Neural cell (in vitro differentiated cells): ENCODE measurements around the gene PRELID3B. TPM values are rescaled to one million over a fixed set of nuclear protein-coding genes. Genes with fewer than 3 reads are reported as not detected.

ENCODE experiments used
- H2AFZ ChIP-seq: fragments of 200-600, 300-800 bp; sonication (generic), shearing (Covaris generic); 2 replicates; pipeline ENCODE4 v1.6.0; 2014; ENCODE audit warnings: low read depth, mild to moderate bottlenecking, antibody characterized with exemption, low read length, moderate library complexity
- H3F3A ChIP-seq: fragments of 200-600 bp; shearing (Covaris generic); 2 replicates; pipeline ENCODE4 v1.6.1; 2016; ENCODE audit warnings: mild to moderate bottlenecking, moderate library complexity, mixed read lengths, antibody characterized with exemption, low read length; ENCODE audit not compliant: insufficient read depth, poor library complexity, severe bottlenecking
- H3K27ac ChIP-seq: fragments of 200-600, 300-800 bp; sonication (generic), shearing (Covaris generic); 2 replicates; pipeline ENCODE4 v1.5.1; 2014; ENCODE audit warnings: mild to moderate bottlenecking, low read length, moderate library complexity
- H3K27me3 ChIP-seq: fragments of 300-800, 200-600 bp; sonication (generic), shearing (Covaris generic); 2 replicates; pipeline ENCODE4 v1.6.0; 2014; ENCODE audit warnings: mild to moderate bottlenecking, low read depth, low read length, moderate library complexity; ENCODE audit not compliant: insufficient read depth
- H3K36me3 ChIP-seq: fragments of 300-800, 200-600 bp; sonication (generic), shearing (Covaris generic); 2 replicates; pipeline ENCODE4 v1.5.1; 2014; ENCODE audit warnings: mild to moderate bottlenecking, antibody characterized with exemption, low read length, moderate library complexity; ENCODE audit not compliant: insufficient read depth
- H3K4me2 ChIP-seq: fragments of 300-800, 200-600 bp; sonication (generic), shearing (Covaris generic); 2 replicates; pipeline ENCODE4 v1.6.0; 2014; ENCODE audit warnings: mild to moderate bottlenecking, low read length
- H3K4me3 ChIP-seq: fragments of 300-800, 200-600 bp; sonication (generic), shearing (Covaris generic); 2 replicates; pipeline ENCODE4 v1.5.1; 2014; ENCODE audit warnings: mild to moderate bottlenecking, low read length, moderate library complexity
- H3K79me2 ChIP-seq: fragments of 200-600 bp; shearing (Covaris generic); replicated peaks from 2 replicates; pipeline ENCODE4 v1.6.0; 2014; ENCODE audit warnings: mild to moderate bottlenecking, low read length, moderate library complexity; ENCODE audit not compliant: insufficient read depth
- H3K9ac ChIP-seq: fragments of 300-800, 200-600 bp; sonication (generic), shearing (Covaris generic); 2 replicates; pipeline ENCODE4 v1.6.1; 2016; ENCODE audit warnings: mild to moderate bottlenecking, low read length, mixed read lengths
- H3K9me2 ChIP-seq: fragments of 200-600 bp; shearing (Covaris generic); 2 replicates; pipeline ENCODE4 v1.6.1; 2016; ENCODE audit warnings: mild to moderate bottlenecking, low read length, mixed read lengths; ENCODE audit not compliant: insufficient read depth
- H3K9me3 ChIP-seq: fragments of 200-600, 300-800 bp; sonication (generic), shearing (Covaris generic); 2 replicates; pipeline ENCODE4 v1.6.1; 2016; ENCODE audit warnings: mild to moderate bottlenecking, mixed run types, low read length, moderate library complexity, mixed read lengths
- H4K20me1 ChIP-seq: fragments of 200-600 bp; shearing (Covaris generic); 2 replicates; pipeline ENCODE4 v1.6.1; 2016; ENCODE audit warnings: mild to moderate bottlenecking, mixed run types; ENCODE audit not compliant: insufficient read depth
- CTCF ChIP-seq: fragments of 450-650 bp; IDR thresholded peaks from 2 replicates; pipeline ENCODE4 v1.5.1; 2014; ENCODE audit warnings: antibody characterized with exemption, mild to moderate bottlenecking, moderate library complexity; ENCODE audit not compliant: poor library complexity, severe bottlenecking
- EP300 ChIP-seq: fragments of 450-650 bp; conservative IDR thresholded peaks from 2 replicates; pipeline ENCODE4 v1.6.1; 2014; ENCODE audit warnings: antibody characterized with exemption, mild to moderate bottlenecking, moderate library complexity; ENCODE audit not compliant: poor library complexity, severe bottlenecking
- EZH2 ChIP-seq: fragments of 200-600, 300-800 bp; shearing (Covaris generic), sonication (generic); IDR thresholded peaks from 2 replicates; pipeline ENCODE4 v1.6.1; 2014; ENCODE audit warnings: antibody characterized with exemption, low read length, borderline replicate concordance, mild to moderate bottlenecking; ENCODE audit not compliant: insufficient read depth, poor library complexity, severe bottlenecking
- MXI1 ChIP-seq: fragments of 450-650 bp; conservative IDR thresholded peaks from 2 replicates; pipeline ENCODE4 v1.6.1; 2014; ENCODE audit warnings: antibody characterized with exemption, mild to moderate bottlenecking; ENCODE audit not compliant: poor library complexity, severe bottlenecking
- POLR2AphosphoS5 ChIP-seq: IDR thresholded peaks from 2 replicates; pipeline ENCODE4 v1.6.1; 2012
- RAD21 ChIP-seq: fragments of 450-650 bp; conservative IDR thresholded peaks from 2 replicates; pipeline ENCODE4 v1.6.1; 2014; ENCODE audit warnings: antibody characterized with exemption, mild to moderate bottlenecking, moderate library complexity
- SMC3 ChIP-seq: fragments of 450-650 bp; conservative IDR thresholded peaks from 2 replicates; pipeline ENCODE4 v1.6.1; 2014; ENCODE audit warnings: antibody characterized with exemption, mild to moderate bottlenecking, moderate library complexity; ENCODE audit not compliant: poor library complexity
- TAF1 ChIP-seq: IDR thresholded peaks from 2 replicates; pipeline ENCODE4 v1.6.1; 2012; ENCODE audit warnings: low read depth
- polyA plus RNA-seq: library from polyadenylated mRNA; depleted of rRNA; stranded (reverse); fragments of >200 nt; gene quantifications from 2 replicates; pipeline ENCODE4 v1.2.3, GENCODE V29; 2014
- TF ChIP-seq, protein P1 (sequence below): IDR thresholded peaks from 2 replicates; pipeline ENCODE4 v1.6.1; 2012; ENCODE audit warnings: borderline replicate concordance

Gene PRELID3B
- polyA plus RNA-seq, 1 donor from 2014 or later: 50.5 TPM

DNA sequence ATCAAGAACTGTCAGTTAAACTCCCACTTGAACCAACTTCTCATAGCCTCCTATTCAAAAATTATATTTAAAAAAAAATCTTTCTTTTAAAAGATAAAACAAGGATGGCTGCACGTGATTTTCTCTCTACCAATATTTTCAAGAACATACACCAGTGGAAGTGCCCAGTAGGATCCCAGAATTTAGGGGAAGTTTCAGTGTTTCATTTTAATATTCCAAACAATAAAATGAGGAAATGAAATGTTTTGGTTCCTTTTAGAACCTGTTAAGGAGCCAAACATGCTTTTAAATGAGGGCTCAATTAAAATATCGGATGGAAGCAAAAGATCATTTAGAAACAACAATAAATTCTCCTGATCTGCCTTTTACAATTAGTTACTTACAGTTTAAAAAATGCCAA is 26.4 kb upstream of the PRELID3B start:
- Histone ChIP-seq H3K9me3 (no peaks in the 10 kb centered on the region), H3K4me2 (no peak overlapping the region), H2AFZ (no peak overlapping the region), H3K79me2 (no peaks in the 10 kb centered on the region), H3F3A (no peaks in the 10 kb centered on the region), H3K36me3 (no peaks in the 10 kb centered on the region), H4K20me1 (no peaks in the 10 kb centered on the region), H3K4me3 (no peak overlapping the region), H3K9ac (no peak overlapping the region), H3K27me3 (no peaks in the 10 kb centered on the region), H3K27ac (no peak overlapping the region), H3K9me2 (no peaks in the 10 kb centered on the region)
- TF ChIP-seq POLR2AphosphoS5: no peak
- no peak for TF ChIP-seq RAD21
- no peak for TF ChIP-seq TAF1
- TF ChIP-seq SMC3: no peak
- no peak for TF ChIP-seq MXI1
- TF ChIP-seq, protein P1, sequence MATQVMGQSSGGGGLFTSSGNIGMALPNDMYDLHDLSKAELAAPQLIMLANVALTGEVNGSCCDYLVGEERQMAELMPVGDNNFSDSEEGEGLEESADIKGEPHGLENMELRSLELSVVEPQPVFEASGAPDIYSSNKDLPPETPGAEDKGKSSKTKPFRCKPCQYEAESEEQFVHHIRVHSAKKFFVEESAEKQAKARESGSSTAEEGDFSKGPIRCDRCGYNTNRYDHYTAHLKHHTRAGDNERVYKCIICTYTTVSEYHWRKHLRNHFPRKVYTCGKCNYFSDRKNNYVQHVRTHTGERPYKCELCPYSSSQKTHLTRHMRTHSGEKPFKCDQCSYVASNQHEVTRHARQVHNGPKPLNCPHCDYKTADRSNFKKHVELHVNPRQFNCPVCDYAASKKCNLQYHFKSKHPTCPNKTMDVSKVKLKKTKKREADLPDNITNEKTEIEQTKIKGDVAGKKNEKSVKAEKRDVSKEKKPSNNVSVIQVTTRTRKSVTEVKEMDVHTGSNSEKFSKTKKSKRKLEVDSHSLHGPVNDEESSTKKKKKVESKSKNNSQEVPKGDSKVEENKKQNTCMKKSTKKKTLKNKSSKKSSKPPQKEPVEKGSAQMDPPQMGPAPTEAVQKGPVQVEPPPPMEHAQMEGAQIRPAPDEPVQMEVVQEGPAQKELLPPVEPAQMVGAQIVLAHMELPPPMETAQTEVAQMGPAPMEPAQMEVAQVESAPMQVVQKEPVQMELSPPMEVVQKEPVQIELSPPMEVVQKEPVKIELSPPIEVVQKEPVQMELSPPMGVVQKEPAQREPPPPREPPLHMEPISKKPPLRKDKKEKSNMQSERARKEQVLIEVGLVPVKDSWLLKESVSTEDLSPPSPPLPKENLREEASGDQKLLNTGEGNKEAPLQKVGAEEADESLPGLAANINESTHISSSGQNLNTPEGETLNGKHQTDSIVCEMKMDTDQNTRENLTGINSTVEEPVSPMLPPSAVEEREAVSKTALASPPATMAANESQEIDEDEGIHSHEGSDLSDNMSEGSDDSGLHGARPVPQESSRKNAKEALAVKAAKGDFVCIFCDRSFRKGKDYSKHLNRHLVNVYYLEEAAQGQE: no peak
- no peak for TF ChIP-seq EP300
- TF ChIP-seq EZH2: no peak
- TF ChIP-seq CTCF: no peak

DNA sequence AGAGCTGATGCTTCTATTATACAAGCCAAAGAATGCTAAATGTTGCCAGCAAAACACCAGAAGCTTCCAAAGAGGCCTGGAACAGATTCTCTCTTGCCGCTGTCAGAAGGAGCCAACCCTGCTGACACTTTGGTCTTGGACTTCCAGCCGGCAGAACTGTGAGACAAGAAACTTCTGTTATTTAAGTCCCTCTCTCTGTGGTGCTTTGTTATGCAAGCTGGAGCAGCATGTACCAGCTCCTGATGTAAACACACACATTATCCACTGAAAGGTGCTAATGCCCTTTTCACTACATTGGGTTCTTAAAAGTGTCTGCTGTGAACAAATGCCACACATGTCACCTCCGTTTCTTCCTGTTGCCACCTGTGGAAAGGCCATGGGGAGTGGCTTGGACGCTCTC is 25.9 kb upstream of the PRELID3B start:
- H3K4me2 ChIP-seq: no peak overlapping the region
- no peak overlapping the region for H2AFZ ChIP-seq
- TF ChIP-seq MXI1: no peak
- H3K27me3 ChIP-seq: no peaks in the 10 kb centered on the region
- no peaks in the 10 kb centered on the region for H3K9me2 ChIP-seq
- no peak overlapping the region for H3K4me3 ChIP-seq
- peak overlapping the region; percentile 2 for H3K9ac ChIP-seq
- no peaks in the 10 kb centered on the region for H3K79me2 ChIP-seq
- no peaks in the 10 kb centered on the region for H3K9me3 ChIP-seq
- H4K20me1 ChIP-seq: no peaks in the 10 kb centered on the region
- H3F3A ChIP-seq: no peaks in the 10 kb centered on the region
- no peaks in the 10 kb centered on the region for H3K36me3 ChIP-seq
- no peak overlapping the region for H3K27ac ChIP-seq

DNA sequence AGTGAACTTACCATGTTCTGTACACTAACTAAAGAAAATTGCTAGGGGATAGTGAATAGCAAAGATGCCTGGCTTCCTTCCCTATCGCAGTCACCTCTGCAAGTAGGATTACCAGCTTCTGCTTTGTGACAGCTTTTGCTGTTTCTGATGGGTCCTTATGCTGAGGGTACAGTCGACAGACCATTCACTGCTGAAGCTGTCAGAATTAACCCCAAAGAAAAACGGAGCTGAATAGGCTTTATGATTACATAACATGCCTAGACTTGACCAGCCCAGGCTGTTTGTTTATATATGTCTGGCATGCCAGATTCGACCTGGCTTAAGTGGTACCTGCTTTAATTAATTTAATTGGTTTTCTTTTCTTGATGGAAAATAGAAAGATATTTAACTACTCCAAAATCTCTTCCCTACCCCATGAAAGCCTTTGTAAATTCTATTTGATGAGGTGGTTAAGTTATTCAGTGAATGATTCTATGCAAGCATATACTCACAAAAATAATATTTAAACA is 21.7 kb upstream of the PRELID3B start:
- Histone ChIP-seq H2AFZ (no peak overlapping the region), H3K27me3 (no peaks in the 10 kb centered on the region), H3K4me2 (no peak overlapping the region), H3K27ac (no peak overlapping the region), H3K79me2 (no peaks in the 10 kb centered on the region), H3K9ac (no peak overlapping the region), H3F3A (no peaks in the 10 kb centered on the region), H3K9me3 (no peaks in the 10 kb centered on the region), H3K4me3 (no peak overlapping the region), H3K9me2 (no peaks in the 10 kb centered on the region), H3K36me3 (no peaks in the 10 kb centered on the region), H4K20me1 (no peaks in the 10 kb centered on the region)
- TF ChIP-seq CTCF (no peak), TAF1 (no peak), MXI1 (no peak), RAD21 (no peak), SMC3 (no peak)
- TF ChIP-seq, protein P1: no peak
